Mesothelial cell of epicardium (in vitro differentiated cells): ENCODE results near the gene TSLP. TPM values are rescaled to one million over a fixed set of nuclear protein-coding genes. Genes with fewer than 3 reads are reported as not detected.

Experiments used
- DNase-seq, 2 experiments: peaks; one replicate each; pipeline ENCODE4 v3.0.0; 2021; ENCODE audit warnings: low spot score in 2 of 2; ENCODE audit not compliant: unreplicated experiment in 2 of 2
- H3K27ac Mint-ChIP-seq: 2 replicates; pipeline ENCODE4 v1.8.0; 2021; ENCODE audit warnings: mixed read lengths
- H3K27me3 Mint-ChIP-seq: 2 replicates; pipeline ENCODE4 v1.8.0; 2021; ENCODE audit warnings: low read depth, mixed read lengths
- H3K36me3 Mint-ChIP-seq: 2 replicates; pipeline ENCODE4 v1.8.0; 2021; ENCODE audit warnings: mixed read lengths
- H3K4me1 Mint-ChIP-seq: 2 replicates; pipeline ENCODE4 v1.8.0; 2021; ENCODE audit warnings: mixed read lengths
- H3K4me3 Mint-ChIP-seq: 2 replicates; pipeline ENCODE4 v1.8.0; 2021; ENCODE audit warnings: mild to moderate bottlenecking, moderate library complexity, mixed read lengths
- H3K9me3 Mint-ChIP-seq: 2 replicates; pipeline ENCODE4 v1.8.0; 2021; ENCODE audit warnings: mixed read lengths
- CTCF ChIP-seq: fragments of 200-600 bp; sonication (generic); IDR thresholded peaks from one replicate; pipeline ENCODE4 v1.5.0; 2021; ENCODE audit warnings: antibody characterized with exemption; ENCODE audit not compliant: unreplicated experiment
- total RNA-seq: library from RNA; stranded (reverse); gene quantifications from 3 replicates; pipeline ENCODE4 v1.2.1, GENCODE V29; 2021

The TSLP gene
- total RNA-seq, 1 donor from 2014 or later, result 0.42 TPM

GRCh38 chr5:111120911-111121310 lies 49.4 kb downstream of the TSLP start:
- no peak for TF ChIP-seq CTCF
- peaks cover 32% of the 10 kb centered on the region for H3K36me3 Mint-ChIP-seq
- no peak overlapping the region for H3K27ac Mint-ChIP-seq
- no peaks in the 10 kb centered on the region for H3K27me3 Mint-ChIP-seq
- no peak for DNase-seq
- H3K9me3 Mint-ChIP-seq, result no peaks in the 10 kb centered on the region
- no peak overlapping the region for H3K4me3 Mint-ChIP-seq
- no peaks in the 10 kb centered on the region for H3K4me1 Mint-ChIP-seq

- Mint-ChIP-seq H3K36me3 (peaks cover 34% of the 10 kb centered on the region), H3K4me3 (no peak overlapping the region), H3K27me3 (no peaks in the 10 kb centered on the region), H3K4me1 (peaks cover 10% of the 10 kb centered on the region), H3K9me3 (no peaks in the 10 kb centered on the region), H3K27ac (no peak overlapping the region)
- no peak for TF ChIP-seq CTCF
- DNase-seq, result no peak
Measured at GRCh38 chr5:111121926-111122325, 50.4 kb downstream of the TSLP start.

GRCh38 chr5:111122398-111122797 lies 50.9 kb downstream of the TSLP start:
- Mint-ChIP-seq H3K4me1 (peaks cover 15% of the 10 kb centered on the region), H3K36me3 (peaks cover 31% of the 10 kb centered on the region), H3K4me3 (no peak overlapping the region), H3K9me3 (no peaks in the 10 kb centered on the region), H3K27me3 (no peaks in the 10 kb centered on the region), H3K27ac (no peak overlapping the region)
- TF ChIP-seq CTCF, result no peak
- DNase-seq, result no peak

GRCh38 chr5:111124793-111125192 lies 53.3 kb downstream of the TSLP start:
- peaks cover 33% of the 10 kb centered on the region for H3K4me1 Mint-ChIP-seq
- TF ChIP-seq CTCF, result no peak
- no peaks in the 10 kb centered on the region for H3K27me3 Mint-ChIP-seq
- H3K36me3 Mint-ChIP-seq, result peaks cover 36% of the 10 kb centered on the region
- DNase-seq, result no peak
- H3K9me3 Mint-ChIP-seq, result peaks cover 1% of the 10 kb centered on the region
- no peak overlapping the region for H3K4me3 Mint-ChIP-seq
- H3K27ac Mint-ChIP-seq, result peak overlapping the region; percentile 59

- Mint-ChIP-seq H3K27ac (peak overlapping the region; percentile 94), H3K4me3 (no peak overlapping the region), H3K4me1 (peaks cover 48% of the 10 kb centered on the region), H3K27me3 (no peaks in the 10 kb centered on the region), H3K9me3 (peaks cover 4% of the 10 kb centered on the region), H3K36me3 (peaks cover 27% of the 10 kb centered on the region)
- TF ChIP-seq CTCF, result no peak
- no peak for DNase-seq
Measured at GRCh38 chr5:111126896-111127295, 55.4 kb downstream of the TSLP start.

Other genes starting within 250 kb of the TSLP start
- 37.6 to 40.1 TPM (median 39.7 TPM) in 3 replicates for gene WDR36, start 20.6 kb downstream of the TSLP start, total RNA-seq
- gene CAMK4, start 152.7 kb downstream of the TSLP start, total RNA-seq, result 11.4 to 13.3 TPM (median 11.7 TPM) in 3 replicates